HCT116 (cell line): ENCODE results near the gene BOC. TPM values are rescaled to one million over a fixed set of nuclear protein-coding genes. Genes with fewer than 3 reads are reported as not detected.

Experiments used
- ATAC-seq: fragments of 200-7000 bp; cut with Tn5 transposase; 2 replicates; pipeline ENCODE4 v1.9.1; 2020; ENCODE audit warnings: mild to moderate bottlenecking, moderate library complexity
- BruUV-seq: library from RNA; stranded (reverse); fragments of 400-500 nt; replicated peaks from 2 replicates; lab custom pipeline; 2021; lab: Mats Ljungman, UMichigan
- CTCF ChIA-PET: fragments of 300-600 bp; sonication (Branson Sonifier 250); formaldehyde crosslinking; loops from one replicate; lab custom pipeline; 2021; ENCODE audit warnings: antibody characterized with exemption; lab: Charles Lee
- POLR2A ChIA-PET: fragments of 300-600, 350-600 bp; sonication (Branson Sonifier 250); formaldehyde crosslinking; loops from one replicate; lab custom pipeline; 2021; ENCODE audit warnings: antibody characterized with exemption; lab: Charles Lee
- RAD21 ChIA-PET, 2 experiments: fragments of 300-600 bp; sonication (Branson Sonifier 250); formaldehyde crosslinking; loops; one replicate each; lab custom pipeline; 2023; ENCODE audit warnings: low total read pairs in 2 of 2; ENCODE audit not compliant: uncharacterized antibody in 2 of 2, unreplicated experiment in 2 of 2, low non-redundant PET in 1 of 2; lab: Charles Lee
- DNase-seq: peaks from one replicate; pipeline ENCODE4 v3.0.0-alpha.2; 2010; ENCODE audit warnings: low read depth, low spot score
- H2AFZ ChIP-seq: fragments of 200-600 bp; shearing (Covaris generic), sonication (generic); 2 replicates; pipeline ENCODE4 v1.6.1; 2017; ENCODE audit warnings: low read depth, mixed run types, mixed read lengths, antibody characterized with exemption, low read length; ENCODE audit not compliant: poor library complexity, severe bottlenecking
- H3K27ac ChIP-seq: 2 replicates; pipeline ENCODE4 v1.5.1; 2012; ENCODE audit warnings: low read depth, low read length
- H3K27me3 ChIP-seq: fragments of 200-600 bp; sonication (generic); 2 replicates; pipeline ENCODE4 v1.6.1; 2016; ENCODE audit warnings: mixed run types, low read length, mixed read lengths; ENCODE audit not compliant: insufficient read depth
- H3K36me3 ChIP-seq, 2 experiments: fragments of 200-500 bp in 1 of 2; fragments of 200-600 bp in 1 of 2; sonication (Bioruptor generic) in 1 of 2; sonication (generic) in 1 of 2; 2 replicates each; pipeline versions ENCODE4 v1.5.1 to v1.6.1; 2014 to 2016; ENCODE audit warnings: low read length in 2 of 2, inconsistent platforms in 1 of 2, mixed read lengths in 1 of 2, mixed run types in 1 of 2; ENCODE audit not compliant: insufficient read depth in 2 of 2, control insufficient read depth in 1 of 2
- H3K4me1 ChIP-seq, 2 experiments: fragments of 200-600 bp in 1 of 2; sonication (generic) in 1 of 2; 2 replicates each; pipeline versions ENCODE4 v1.5.1 to v1.6.1; 2012 to 2017; ENCODE audit warnings: low read length in 2 of 2, inconsistent platforms in 1 of 2, mild to moderate bottlenecking in 1 of 2, mixed read lengths in 1 of 2, mixed run types in 1 of 2, moderate library complexity in 1 of 2; ENCODE audit not compliant: insufficient read depth in 2 of 2, control insufficient read depth in 1 of 2
- H3K4me2 ChIP-seq: fragments of 200-600 bp; sonication (generic); 2 replicates; pipeline ENCODE4 v1.6.1; 2017; ENCODE audit warnings: mixed run types, low read length, mixed read lengths
- H3K4me3 ChIP-seq, 2 experiments: fragments of 200-600 bp in 1 of 2; sonication (generic) in 1 of 2; replicated peaks in 1 of 2; 2 replicates each; pipeline ENCODE4 v1.5.1; 2011 to 2016; ENCODE audit warnings: low read length in 2 of 2, control low read depth in 1 of 2, low read depth in 1 of 2, mild to moderate bottlenecking in 1 of 2, mixed read lengths in 1 of 2, mixed run types in 1 of 2
- H3K79me2 ChIP-seq: fragments of 200-600 bp; sonication (generic); 2 replicates; pipeline ENCODE4 v1.6.1; 2017; ENCODE audit warnings: mild to moderate bottlenecking, mixed run types, low read length, moderate library complexity, mixed read lengths; ENCODE audit not compliant: insufficient read depth
- H3K9ac ChIP-seq: fragments of 200-600 bp; sonication (generic); 2 replicates; pipeline ENCODE4 v1.6.1; 2016; ENCODE audit warnings: low read length, mixed read lengths
- H3K9me2 ChIP-seq: fragments of 200-600 bp; sonication (generic), shearing (Covaris generic); 2 replicates; pipeline ENCODE4 v1.6.1; 2017; ENCODE audit warnings: mixed run types, mild to moderate bottlenecking, moderate library complexity; ENCODE audit not compliant: insufficient read depth
- H3K9me3 ChIP-seq, 2 experiments: fragments of 200-500 bp in 1 of 2; fragments of 200-600 bp in 1 of 2; sonication (Bioruptor generic) in 1 of 2; sonication (generic) in 1 of 2; 2 replicates each; pipeline ENCODE4 v1.6.1; 2014 to 2017; ENCODE audit warnings: low read length in 2 of 2, mixed read lengths in 2 of 2, inconsistent platforms in 1 of 2, low read depth in 1 of 2, mild to moderate bottlenecking in 1 of 2, mixed run types in 1 of 2, moderate library complexity in 1 of 2; ENCODE audit not compliant: control insufficient read depth in 1 of 2, insufficient read depth in 1 of 2
- H4K20me1 ChIP-seq: fragments of 200-600 bp; sonication (generic), shearing (Covaris generic); 2 replicates; pipeline ENCODE4 v1.6.1; 2017; ENCODE audit warnings: mixed run types, mild to moderate bottlenecking, moderate library complexity; ENCODE audit not compliant: insufficient read depth
- CBX3 ChIP-seq: IDR thresholded peaks from 2 replicates; pipeline ENCODE4 v1.6.1; 2012; ENCODE audit warnings: low read depth
- CEBPB ChIP-seq: IDR thresholded peaks from 2 replicates; pipeline ENCODE4 v1.6.1; 2012; ENCODE audit warnings: low read depth
- EGR1 ChIP-seq: IDR thresholded peaks from 2 replicates; pipeline ENCODE4 v1.6.1; 2012; ENCODE audit warnings: low read depth
- ELF1 ChIP-seq: IDR thresholded peaks from 2 replicates; pipeline ENCODE4 v1.6.1; 2012; ENCODE audit warnings: low read depth, borderline replicate concordance
- EZH2 ChIP-seq: fragments of 200-600 bp; sonication (generic); IDR thresholded peaks from 2 replicates; pipeline ENCODE4 v1.6.1; 2017; ENCODE audit warnings: antibody characterized with exemption, mixed run types
- FOSL1 ChIP-seq: IDR thresholded peaks from 2 replicates; pipeline ENCODE4 v1.6.1; 2012; ENCODE audit warnings: low read depth
- RAD21 ChIP-seq: IDR thresholded peaks from 2 replicates; pipeline ENCODE4 v1.6.1; 2012; ENCODE audit warnings: low read depth, mild to moderate bottlenecking
- YY1 ChIP-seq: IDR thresholded peaks from 2 replicates; pipeline ENCODE4 v1.6.1; 2011; ENCODE audit warnings: low read length, low read depth, moderate library complexity, mild to moderate bottlenecking; ENCODE audit not compliant: insufficient replicate concordance; ENCODE audit errors: extremely low read depth
- ZFX ChIP-seq: fragments of 450-650 bp; IDR thresholded peaks from 2 replicates; pipeline ENCODE4 v1.6.1; 2017
- ZNF274 ChIP-seq: fragments of 200-500 bp; sonication (Bioruptor generic); IDR thresholded peaks from 2 replicates; pipeline ENCODE4 v1.6.1; 2014; ENCODE audit warnings: mild to moderate bottlenecking, low read depth, low read length, inconsistent platforms
- intact Hi-C: fragments of 100-400 bp; cut with micrococcal nuclease; formaldehyde crosslinking; loops from 2 replicates; pipeline ENCODE4 v1.10.0; 2022
- total RNA-seq: library from RNA; stranded (reverse); gene quantifications from one replicate; pipeline ENCODE4 v1.2.1, GENCODE V29; 2021; ENCODE audit not compliant: unreplicated experiment
- TF ChIP-seq, protein P1 (sequence below), 3 experiments: fragments of 200-600 bp in 1 of 3; sonication (generic) in 1 of 3; IDR thresholded peaks in 2 of 3; conservative IDR thresholded peaks in 1 of 3; 2 replicates each; pipeline ENCODE4 v1.5.1; 2012 to 2017; ENCODE audit warnings: low read depth in 2 of 3, low read length in 2 of 3, antibody characterized with exemption in 1 of 3, borderline replicate concordance in 1 of 3, control low read depth in 1 of 3, mild to moderate bottlenecking in 1 of 3, mixed read lengths in 1 of 3, mixed run types in 1 of 3, moderate library complexity in 1 of 3; ENCODE audit not compliant: insufficient read depth in 1 of 3
- TF ChIP-seq, protein P2 (sequence below): IDR thresholded peaks from 2 replicates; pipeline ENCODE4 v1.6.1; 2012
- TF ChIP-seq, protein P3 (sequence below): IDR thresholded peaks from 2 replicates; pipeline ENCODE4 v1.6.1; 2012

The BOC gene
- total RNA-seq, 1 experiment from 2014 or later = 3.3 TPM

DNA sequence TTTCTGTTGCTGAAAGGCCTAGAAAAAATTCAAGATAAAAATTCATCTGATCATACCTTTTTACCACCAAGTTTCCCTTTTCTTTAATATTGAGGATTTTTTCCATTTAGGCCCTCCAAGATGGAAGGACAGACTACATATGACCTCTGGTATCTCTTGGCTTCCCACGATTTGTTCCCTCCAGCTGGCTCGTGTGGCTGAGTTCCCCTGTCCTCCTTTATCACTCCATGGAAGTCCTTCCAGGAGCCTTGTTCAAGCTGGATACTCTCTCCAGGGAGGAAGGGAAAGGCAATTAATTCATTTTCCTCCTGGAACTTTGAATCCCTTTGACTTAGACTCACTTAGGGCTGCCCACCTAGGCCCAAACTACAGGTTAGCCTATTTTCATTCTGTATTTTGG, 119.4 kb downstream of the BOC start:
- CTCF ChIA-PET = no interaction called here

More for the DNA sequence above, 119.4 kb downstream of the BOC start:
- no peak overlapping the region for H3K9ac ChIP-seq
- no peaks in the 10 kb centered on the region for H3K4me1 ChIP-seq
- H3K4me2 ChIP-seq = no peak overlapping the region
- ChIA-PET POLR2A (no interaction called here), RAD21 (no interaction called here)
- no peak overlapping the region for H3K4me3 ChIP-seq
- no peaks in the 10 kb centered on the region for H3K36me3 ChIP-seq
- H3K9me3 ChIP-seq = no peaks in the 10 kb centered on the region
- TF ChIP-seq RAD21 = no peak
- no peak for TF ChIP-seq YY1
- TF ChIP-seq, protein P1, sequence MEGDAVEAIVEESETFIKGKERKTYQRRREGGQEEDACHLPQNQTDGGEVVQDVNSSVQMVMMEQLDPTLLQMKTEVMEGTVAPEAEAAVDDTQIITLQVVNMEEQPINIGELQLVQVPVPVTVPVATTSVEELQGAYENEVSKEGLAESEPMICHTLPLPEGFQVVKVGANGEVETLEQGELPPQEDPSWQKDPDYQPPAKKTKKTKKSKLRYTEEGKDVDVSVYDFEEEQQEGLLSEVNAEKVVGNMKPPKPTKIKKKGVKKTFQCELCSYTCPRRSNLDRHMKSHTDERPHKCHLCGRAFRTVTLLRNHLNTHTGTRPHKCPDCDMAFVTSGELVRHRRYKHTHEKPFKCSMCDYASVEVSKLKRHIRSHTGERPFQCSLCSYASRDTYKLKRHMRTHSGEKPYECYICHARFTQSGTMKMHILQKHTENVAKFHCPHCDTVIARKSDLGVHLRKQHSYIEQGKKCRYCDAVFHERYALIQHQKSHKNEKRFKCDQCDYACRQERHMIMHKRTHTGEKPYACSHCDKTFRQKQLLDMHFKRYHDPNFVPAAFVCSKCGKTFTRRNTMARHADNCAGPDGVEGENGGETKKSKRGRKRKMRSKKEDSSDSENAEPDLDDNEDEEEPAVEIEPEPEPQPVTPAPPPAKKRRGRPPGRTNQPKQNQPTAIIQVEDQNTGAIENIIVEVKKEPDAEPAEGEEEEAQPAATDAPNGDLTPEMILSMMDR (IDR thresholded peaks at IDR 0.05 in 2 of 3, conservative IDR thresholded peaks at IDR 0.05 in 1 of 3; ENCODE audit: borderline replicate concordance in 1 of 3, insufficient read depth in 1 of 3, low read depth in 2 of 3, low read length in 2 of 3) = no peak
- no peak for TF ChIP-seq FOSL1
- TF ChIP-seq CBX3 = no peak
- TF ChIP-seq CEBPB = no peak
- TF ChIP-seq ZFX = no peak
- no peak for TF ChIP-seq ELF1
- no peak for TF ChIP-seq ZNF274
- TF ChIP-seq EGR1 = no peak
- TF ChIP-seq, protein P2, sequence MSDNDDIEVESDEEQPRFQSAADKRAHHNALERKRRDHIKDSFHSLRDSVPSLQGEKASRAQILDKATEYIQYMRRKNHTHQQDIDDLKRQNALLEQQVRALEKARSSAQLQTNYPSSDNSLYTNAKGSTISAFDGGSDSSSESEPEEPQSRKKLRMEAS = no peak
- TF ChIP-seq, protein P3, sequence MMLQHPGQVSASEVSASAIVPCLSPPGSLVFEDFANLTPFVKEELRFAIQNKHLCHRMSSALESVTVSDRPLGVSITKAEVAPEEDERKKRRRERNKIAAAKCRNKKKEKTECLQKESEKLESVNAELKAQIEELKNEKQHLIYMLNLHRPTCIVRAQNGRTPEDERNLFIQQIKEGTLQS = no peak
- TF ChIP-seq EZH2 = no peak
- BruUV-seq = no TSS peak
- no peak for DNase-seq
- H3K9me2 ChIP-seq = no peaks in the 10 kb centered on the region
- intact Hi-C loops = no loop called here
- no peaks in the 10 kb centered on the region for H4K20me1 ChIP-seq
- H3K79me2 ChIP-seq = no peaks in the 10 kb centered on the region
- H2AFZ ChIP-seq = no peak overlapping the region
- no peaks in the 10 kb centered on the region for H3K27me3 ChIP-seq
- no peak for ATAC-seq
- H3K27ac ChIP-seq = no peak overlapping the region
